Measurements from ENCODE around the gene BEAN1.

Gene BEAN1

GRCh38 chr16:66420396-66420795, 6.7 kb upstream of the BEAN1 start:
- DNase-seq: no peak

- no peak for DNase-seq
Observed at GRCh38 chr16:66421891-66422290, 5.2 kb upstream of the BEAN1 start.

- DNase-seq: no peak
Observed at GRCh38 chr16:66422366-66422765, 4.7 kb upstream of the BEAN1 start.

- DNase-seq: no peak
Observed at GRCh38 chr16:66423177-66423576, 3.9 kb upstream of the BEAN1 start.

- no peak for DNase-seq
Observed at GRCh38 chr16:66425651-66426050, 1.4 kb upstream of the BEAN1 start.

GRCh38 chr16:66426112-66427035, 721 bp upstream of the BEAN1 start:
- peak in 1 of 2 experiments; percentile 24 for DNase-seq

GRCh38 chr16:66427871-66428681, 981 bp downstream of the BEAN1 start:
- DNase-seq: peak in 1 of 2 experiments; percentile 27

- no peak for DNase-seq
Observed at GRCh38 chr16:66428682-66429251, 1.7 kb downstream of the BEAN1 start.

- no peak for DNase-seq
Observed at GRCh38 chr16:66429290-66429962, 2.3 kb downstream of the BEAN1 start.

- no peak for DNase-seq
Observed at GRCh38 chr16:66430214-66430613, 3.1 kb downstream of the BEAN1 start.

GRCh38 chr16:66431760-66432159, 4.7 kb downstream of the BEAN1 start:
- DNase-seq: no peak

- no peak for DNase-seq
Observed at GRCh38 chr16:66432429-66432828, 5.3 kb downstream of the BEAN1 start.

GRCh38 chr16:66434619-66435430, 7.7 kb downstream of the BEAN1 start:
- no peak for DNase-seq

- no peak for DNase-seq
Observed at GRCh38 chr16:66435896-66436295, 8.8 kb downstream of the BEAN1 start.

- DNase-seq: no peak
Observed at GRCh38 chr16:66437391-66437945, 10.4 kb downstream of the BEAN1 start.

- no peak for DNase-seq
Observed at GRCh38 chr16:66438536-66438935, 11.4 kb downstream of the BEAN1 start.

- no peak for DNase-seq
Observed at GRCh38 chr16:66439051-66439730, 12.1 kb downstream of the BEAN1 start.

GRCh38 chr16:66440271-66440802, 13.2 kb downstream of the BEAN1 start:
- no peak for DNase-seq

GRCh38 chr16:66440970-66441369, 13.9 kb downstream of the BEAN1 start:
- no peak for DNase-seq

- DNase-seq: no peak
Observed at GRCh38 chr16:66441586-66442375, 14.7 kb downstream of the BEAN1 start.
